Muscle of back (tissue), 11 donors: ENCODE data around the gene CTNNBL1. TPM values are rescaled to one million over a fixed set of nuclear protein-coding genes. Genes with fewer than 3 reads are reported as not detected.
"Not testable (repeated sequence)": the region's sequence is repeated elsewhere in the genome, so short reads cannot be mapped to it uniquely, and the experiment has no call there.

ENCODE experiments used
- DNase-seq, 3 donors: peaks; one replicate each; pipeline versions ENCODE4 v3.0.0 to v3.0.0-alpha.2; 2013
- polyA plus RNA-seq, 10 donors: library from polyadenylated mRNA; unstranded; fragments of 120-200 nt; gene quantifications; one replicate each; pipeline ENCODE4 v1.2.1, GENCODE V29; 2013; ENCODE audit not compliant: insufficient read length in 10 of 10

CTNNBL1 gene
- polyA plus RNA-seq, 10 donors: 24.6 to 48.9 (median 30.3) TPM

- DNase-seq: no peak
Measured at GRCh38 chr20:37676440-37676839, 17.4 kb upstream of the CTNNBL1 start.

GRCh38 chr20:37677969-37678861 is 15.6 kb upstream of the CTNNBL1 start:
- DNase-seq: no peak

GRCh38 chr20:37679751-37680150 is 14.1 kb upstream of the CTNNBL1 start:
- not testable (repeated sequence) for DNase-seq

GRCh38 chr20:37680420-37680819 is 13.4 kb upstream of the CTNNBL1 start:
- no peak for DNase-seq

- no peak for DNase-seq
Measured at GRCh38 chr20:37681384-37682112, 12.3 kb upstream of the CTNNBL1 start.

- DNase-seq: not testable (repeated sequence)
Measured at GRCh38 chr20:37683146-37683545, 10.7 kb upstream of the CTNNBL1 start.

GRCh38 chr20:37686762-37687477 is 6.9 kb upstream of the CTNNBL1 start:
- DNase-seq: no peak

GRCh38 chr20:37687478-37687805 is 6.4 kb upstream of the CTNNBL1 start:
- DNase-seq: no peak

- DNase-seq: no peak
Measured at GRCh38 chr20:37688093-37688492, 5.7 kb upstream of the CTNNBL1 start.

GRCh38 chr20:37690626-37691369 is 3.0 kb upstream of the CTNNBL1 start:
- no peak for DNase-seq

GRCh38 chr20:37692459-37693166 is 1.2 kb upstream of the CTNNBL1 start:
- no peak for DNase-seq

- DNase-seq: no peak
Measured at GRCh38 chr20:37693242-37693634, 592 bp upstream of the CTNNBL1 start.

- no peak for DNase-seq
Measured at GRCh38 chr20:37695684-37696342, 2.0 kb downstream of the CTNNBL1 start.

GRCh38 chr20:37697314-37697713 is 3.5 kb downstream of the CTNNBL1 start:
- no peak for DNase-seq

GRCh38 chr20:37699202-37699601 is 5.4 kb downstream of the CTNNBL1 start:
- no peak for DNase-seq

- DNase-seq: no peak
Measured at GRCh38 chr20:37700301-37700700, 6.5 kb downstream of the CTNNBL1 start.

GRCh38 chr20:37701676-37702075 is 7.8 kb downstream of the CTNNBL1 start:
- DNase-seq: not testable (repeated sequence)

GRCh38 chr20:37702403-37703034 is 8.7 kb downstream of the CTNNBL1 start:
- no peak for DNase-seq

- peak in 1 of 3 donors; percentile 15 for DNase-seq
Measured at GRCh38 chr20:37703035-37703845, 9.4 kb downstream of the CTNNBL1 start.
